ENCODE data around the gene GLP1R.

Gene GLP1R

DNA sequence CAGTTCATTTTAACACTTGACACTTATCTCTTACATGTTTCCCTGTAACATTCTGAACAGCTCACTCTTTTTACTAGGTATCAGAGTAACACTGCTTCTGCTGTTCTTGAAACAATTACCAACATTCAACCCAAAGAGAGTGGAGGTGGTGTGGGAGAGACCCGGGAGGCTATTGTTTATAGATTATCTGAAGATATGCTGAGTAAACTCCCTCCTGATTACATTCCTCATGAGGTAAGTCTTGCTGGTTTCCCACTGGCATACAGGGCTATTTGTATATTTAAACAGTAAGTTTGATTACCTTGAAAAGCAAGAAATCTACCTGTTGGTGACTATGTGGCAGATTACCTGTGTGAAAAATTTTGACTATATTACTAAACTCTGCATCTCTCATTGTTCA lies 39.8 kb upstream of the GLP1R start:
- Histone ChIP-seq H3K4me3 (ENCODE audit: low read depth, low read length) (no peak overlapping the region), H3K27me3 (peaks cover 28% of the 10 kb centered on the region), H3K36me3 (no peaks in the 10 kb centered on the region), H3K9me3 (no peaks in the 10 kb centered on the region), H3K4me1 (no peaks in the 10 kb centered on the region)
- no peak for TF ChIP-seq CTCF (IDR thresholded peaks at IDR 0.05; ENCODE audit: low read depth, low read length)
- no peak for DNase-seq

DNA sequence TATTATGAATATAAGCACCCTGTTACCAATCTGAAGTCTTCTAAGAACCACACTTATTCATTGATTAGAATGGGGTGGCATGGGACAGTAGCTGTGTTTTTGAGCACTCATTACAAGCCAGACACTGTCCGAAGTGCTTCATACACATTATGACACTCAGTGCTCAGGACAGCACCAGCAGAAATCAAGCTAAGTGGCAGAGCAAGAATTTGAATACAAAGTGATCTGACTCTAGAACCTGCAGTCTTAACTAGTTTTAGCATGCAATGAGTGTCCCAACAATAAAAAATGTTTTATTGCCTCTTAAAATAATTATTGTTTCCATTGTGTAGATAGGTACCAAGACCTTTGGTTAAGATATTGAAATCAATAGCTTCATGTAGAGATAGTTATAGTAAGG lies 39.1 kb upstream of the GLP1R start:
- Histone ChIP-seq H3K9me3 (no peaks in the 10 kb centered on the region), H3K4me1 (no peaks in the 10 kb centered on the region), H3K27me3 (peaks cover 29% of the 10 kb centered on the region), H3K4me3 (ENCODE audit: low read depth, low read length) (no peak overlapping the region), H3K36me3 (no peaks in the 10 kb centered on the region)
- DNase-seq, result no peak
- TF ChIP-seq CTCF (IDR thresholded peaks at IDR 0.05; ENCODE audit: low read depth, low read length), result no peak

GRCh38 chr6:39016839-39017546 lies 31.6 kb upstream of the GLP1R start:
- no peak for TF ChIP-seq CTCF (IDR thresholded peaks at IDR 0.05; ENCODE audit: low read depth, low read length)
- peaks cover 12% of the 10 kb centered on the region for H3K27me3 ChIP-seq
- no peak for DNase-seq
- 0 out of 2 replicates have a peak, but pooled peaks cover 3% of the 10 kb centered on the region for H3K9me3 ChIP-seq
- no peaks in the 10 kb centered on the region for H3K4me1 ChIP-seq
- H3K36me3 ChIP-seq, result no peaks in the 10 kb centered on the region
- no peak overlapping the region for H3K4me3 ChIP-seq (ENCODE audit: low read depth, low read length)

DNA sequence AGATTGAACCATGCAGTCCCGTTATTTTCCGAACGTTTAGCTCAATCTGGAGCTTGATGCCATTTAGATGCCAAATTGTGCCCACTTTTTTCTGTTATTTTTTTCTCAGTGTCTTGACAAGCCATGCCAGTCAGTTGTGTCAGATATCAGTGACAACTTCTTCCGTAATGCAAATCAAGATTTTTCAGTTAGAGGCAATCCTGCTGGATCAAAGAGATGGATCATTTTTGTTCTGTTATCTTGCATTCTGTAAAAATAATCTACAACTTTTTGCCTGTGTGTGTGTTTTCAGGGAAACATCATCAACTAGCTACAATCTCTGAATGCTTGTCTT lies 31.1 kb upstream of the GLP1R start:
- Histone ChIP-seq H3K36me3 (no peaks in the 10 kb centered on the region), H3K9me3 (0 out of 2 replicates have a peak, but pooled peaks cover 3% of the 10 kb centered on the region), H3K27me3 (peaks cover 7% of the 10 kb centered on the region), H3K4me1 (no peaks in the 10 kb centered on the region), H3K4me3 (ENCODE audit: low read depth, low read length) (no peak overlapping the region)
- no peak for DNase-seq
- TF ChIP-seq CTCF (IDR thresholded peaks at IDR 0.05; ENCODE audit: low read depth, low read length), result no peak

- Histone ChIP-seq H3K9me3 (0 out of 2 replicates have a peak, but pooled peaks cover 3% of the 10 kb centered on the region), H3K36me3 (no peaks in the 10 kb centered on the region), H3K4me3 (ENCODE audit: low read depth, low read length) (no peak overlapping the region), H3K4me1 (no peaks in the 10 kb centered on the region), H3K27me3 (peaks cover 7% of the 10 kb centered on the region; the same call in 1 of the 2 replicates)
- no peak for DNase-seq
- TF ChIP-seq CTCF (IDR thresholded peaks at IDR 0.05; ENCODE audit: low read depth, low read length), result no peak
These were observed 30.5 kb upstream of the GLP1R start for GRCh38 chr6:39018103-39018502.

GRCh38 chr6:39020136-39020535 lies 28.4 kb upstream of the GLP1R start:
- DNase-seq, result no peak
- peaks cover 3% of the 10 kb centered on the region; the same call in 1 of the 2 replicates for H3K27me3 ChIP-seq
- H3K36me3 ChIP-seq, result no peaks in the 10 kb centered on the region
- 0 out of 2 replicates have a peak, but pooled peaks cover 3% of the 10 kb centered on the region for H3K9me3 ChIP-seq
- H3K4me1 ChIP-seq, result no peaks in the 10 kb centered on the region
- TF ChIP-seq CTCF (IDR thresholded peaks at IDR 0.05; ENCODE audit: low read depth, low read length), result no peak
- H3K4me3 ChIP-seq (ENCODE audit: low read depth, low read length), result no peak overlapping the region

All from BE2C (cell line).